OCI-LY1 (cell line): ENCODE results near the gene WIPF3.

Experiments used
- CTCF ChIP-seq: fragments of 200-600 bp; sonication (generic), shearing (Covaris generic); IDR thresholded peaks from 2 replicates; pipeline ENCODE4 v1.5.1; 2017; ENCODE audit warnings: mild to moderate bottlenecking, antibody characterized with exemption, low read length, moderate library complexity, mixed read lengths
- EZH2 ChIP-seq: fragments of 200-600 bp; sonication (generic), shearing (Covaris generic); IDR thresholded peaks from 2 replicates; pipeline ENCODE4 v1.8.0; 2017; ENCODE audit warnings: borderline replicate concordance, mixed run types, mild to moderate bottlenecking, antibody characterized with exemption, low read length, moderate library complexity, mixed read lengths

GRCh38 chr7:29890251-29890650 is 83.9 kb downstream of the WIPF3 start:
- TF ChIP-seq EZH2 (no peak), CTCF (no peak)
